Right kidney (tissue), 9 donors: Measurements from ENCODE around the gene PRDM12.

Experiments used
- DNase-seq: peaks from one replicate; pipeline ENCODE4 v3.0.0-alpha.2; 2016
- long read RNA-seq, 8 donors: transcript quantifications; one replicate each; lab custom pipeline, GENCODE V29; 2026

PRDM12 gene
- long read RNA-seq, donor 1 = 0 reads
- long read RNA-seq, donor 2 = 0 reads
- long read RNA-seq, donor 3 = 0 reads
- long read RNA-seq, donor 4 = 0 reads
- long read RNA-seq, donor 5 = 0 reads
- long read RNA-seq, donor 6 = 0 reads
- long read RNA-seq, donor 7 = 0 reads
- long read RNA-seq, donor 8 = 0 reads

DNA sequence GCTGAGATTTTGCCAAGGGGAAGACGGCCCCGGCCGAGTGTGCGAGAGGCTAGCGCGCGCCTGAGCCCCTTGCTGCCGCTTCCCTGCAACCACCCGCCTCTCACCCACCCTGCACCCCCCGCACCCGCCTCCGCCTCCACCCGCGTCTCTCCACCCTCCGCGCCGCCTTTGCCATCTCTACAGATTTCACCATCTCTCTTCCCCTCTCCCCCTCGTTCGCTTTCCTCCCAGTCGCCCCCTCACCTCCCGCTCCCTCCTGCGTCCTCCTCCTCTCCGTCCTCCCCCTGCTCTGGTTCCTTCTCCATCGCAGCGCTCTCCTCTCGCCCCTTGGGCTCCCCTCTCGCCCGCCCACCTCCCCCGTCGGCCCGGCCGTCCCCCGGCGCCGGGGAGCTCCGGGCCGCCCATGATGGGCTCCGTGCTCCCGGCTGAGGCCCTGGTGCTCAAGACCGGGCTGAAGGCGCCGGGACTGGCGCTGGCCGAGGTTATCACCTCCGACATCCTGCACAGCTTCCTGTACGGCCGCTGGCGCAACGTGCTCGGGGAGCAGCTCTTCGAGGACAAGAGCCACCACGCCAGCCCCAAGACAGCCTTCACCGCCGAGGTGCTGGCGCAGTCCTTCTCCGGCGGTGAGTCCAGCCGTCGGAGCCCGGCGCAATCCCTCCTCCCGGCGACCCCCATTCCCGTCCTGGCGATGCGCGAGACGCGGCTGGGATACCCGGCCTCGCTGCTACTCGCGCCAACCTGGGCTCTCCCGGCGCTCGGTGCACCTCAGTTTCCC is at the start of gene PRDM12:
Gene PRDM12 (plus strand): TSS at position 344 of the 778 bp plus-strand sequence. CDS start 60 bp downstream, at position 404.
- DNase-seq = peak; percentile 55

DNA sequence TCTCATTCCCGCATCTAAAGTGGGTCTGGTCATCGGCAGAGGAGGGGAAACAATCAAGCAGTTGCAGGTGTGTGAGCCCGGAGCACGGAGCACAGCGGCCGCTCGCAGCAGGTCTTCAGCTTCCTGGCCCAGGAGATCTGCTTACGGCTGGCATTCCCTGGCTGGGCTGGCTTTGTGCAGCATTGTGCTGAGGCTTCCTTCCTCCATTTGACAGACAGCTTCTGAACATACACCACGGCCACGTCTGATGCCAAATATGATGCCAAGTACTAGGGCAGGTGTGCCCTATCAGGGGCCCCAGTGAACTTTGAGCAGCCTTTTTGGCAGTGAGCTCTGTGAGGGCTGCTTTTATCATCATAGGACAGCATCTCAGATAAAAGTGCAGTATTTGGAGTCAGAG is 47.9 kb upstream of the PRDM12 start:
- DNase-seq = no peak

DNA sequence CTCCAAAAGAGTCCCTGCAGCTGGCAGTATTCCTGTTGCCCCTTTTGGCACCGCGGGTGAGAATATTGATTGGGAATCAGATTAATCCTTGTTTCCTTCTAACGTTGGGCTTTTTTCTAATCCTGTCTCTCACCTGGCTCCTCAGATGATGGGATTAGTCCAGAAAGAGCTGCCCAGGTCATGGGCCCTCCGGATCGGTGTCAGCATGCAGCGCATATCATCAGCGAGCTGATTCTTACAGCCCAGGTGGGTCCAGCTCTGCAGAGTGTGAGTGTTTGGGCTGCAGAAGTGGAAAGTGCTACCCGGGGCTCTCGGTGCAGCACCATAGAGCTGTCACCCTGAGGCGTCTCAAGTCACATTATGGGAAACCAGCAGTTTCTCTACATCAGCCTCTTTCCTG is 40.9 kb upstream of the PRDM12 start:
- DNase-seq = no peak

DNA sequence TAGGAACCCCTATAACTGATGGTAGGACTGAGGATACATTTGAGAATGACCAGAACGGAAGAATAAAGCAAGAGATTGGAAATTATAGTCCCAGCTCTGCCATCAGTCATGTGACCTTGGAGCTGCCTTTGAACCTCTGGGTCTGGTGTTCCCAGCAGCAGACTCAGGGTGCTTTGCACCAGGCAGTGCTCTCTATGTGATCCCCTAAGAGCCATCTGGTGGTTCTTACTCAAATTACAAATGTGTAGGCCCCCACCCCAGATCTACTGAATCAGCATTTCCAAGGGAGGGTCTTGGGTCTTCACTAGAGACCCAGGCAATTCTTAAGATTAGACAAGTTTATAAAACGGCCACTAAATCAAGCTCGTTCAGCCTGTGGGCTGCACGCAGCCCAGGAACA is 40.2 kb upstream of the PRDM12 start:
- DNase-seq = no peak

DNA sequence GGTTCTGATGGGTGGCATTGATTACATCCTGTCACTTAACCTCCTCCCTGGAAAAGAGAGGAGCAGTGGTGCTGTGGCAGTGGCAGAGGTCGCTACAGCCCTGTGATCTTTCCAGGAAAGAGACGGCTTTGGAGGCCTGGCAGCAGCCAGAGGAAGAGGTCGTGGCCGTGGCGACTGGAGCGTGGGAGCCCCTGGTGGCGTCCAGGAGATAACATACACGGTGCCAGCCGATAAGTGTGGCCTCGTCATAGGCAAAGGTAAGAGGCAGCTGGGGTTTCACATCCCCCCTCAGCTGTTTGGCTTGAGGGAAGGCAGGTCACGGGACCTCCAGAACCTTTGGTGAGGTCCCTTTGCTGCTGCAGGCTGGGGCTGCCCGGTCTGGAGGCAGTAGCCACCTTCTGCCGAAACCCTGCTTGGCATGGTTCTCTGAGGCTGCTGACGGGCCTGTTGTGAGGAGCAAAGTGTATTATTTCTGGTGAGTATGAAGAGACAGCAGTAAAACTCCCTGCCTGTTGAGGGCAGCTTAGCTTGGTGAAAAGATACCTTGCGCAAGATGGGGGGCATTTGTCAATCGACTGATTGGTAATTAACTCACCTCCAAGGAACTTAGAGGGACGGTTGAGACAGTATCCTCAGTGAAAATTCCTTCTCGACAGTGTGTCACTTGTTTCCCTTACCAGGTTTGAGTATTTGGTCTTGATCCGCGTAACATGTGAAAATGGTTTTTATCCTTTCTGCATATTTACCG is 38.0 kb upstream of the PRDM12 start:
- DNase-seq = no peak

DNA sequence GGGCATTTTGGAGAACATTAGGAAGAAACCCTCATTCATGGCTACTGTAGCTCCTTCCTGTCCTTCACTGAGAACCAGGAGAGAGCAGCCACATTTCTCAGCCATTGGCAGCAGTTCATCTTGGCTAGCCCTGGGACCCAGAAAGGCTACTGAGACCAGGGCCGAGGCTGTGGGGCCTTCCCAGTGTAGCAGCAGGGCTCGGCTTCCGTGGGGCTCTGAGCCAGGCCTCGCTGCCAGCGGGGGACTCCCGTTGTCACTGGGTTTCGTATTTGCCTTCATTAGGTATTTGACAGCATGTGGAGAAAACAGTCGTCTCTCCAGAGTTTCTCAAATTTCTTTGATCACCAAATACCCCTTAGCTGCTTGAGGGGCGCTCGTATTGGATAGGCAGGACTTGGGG is 37.3 kb upstream of the PRDM12 start:
- DNase-seq = no peak

DNA sequence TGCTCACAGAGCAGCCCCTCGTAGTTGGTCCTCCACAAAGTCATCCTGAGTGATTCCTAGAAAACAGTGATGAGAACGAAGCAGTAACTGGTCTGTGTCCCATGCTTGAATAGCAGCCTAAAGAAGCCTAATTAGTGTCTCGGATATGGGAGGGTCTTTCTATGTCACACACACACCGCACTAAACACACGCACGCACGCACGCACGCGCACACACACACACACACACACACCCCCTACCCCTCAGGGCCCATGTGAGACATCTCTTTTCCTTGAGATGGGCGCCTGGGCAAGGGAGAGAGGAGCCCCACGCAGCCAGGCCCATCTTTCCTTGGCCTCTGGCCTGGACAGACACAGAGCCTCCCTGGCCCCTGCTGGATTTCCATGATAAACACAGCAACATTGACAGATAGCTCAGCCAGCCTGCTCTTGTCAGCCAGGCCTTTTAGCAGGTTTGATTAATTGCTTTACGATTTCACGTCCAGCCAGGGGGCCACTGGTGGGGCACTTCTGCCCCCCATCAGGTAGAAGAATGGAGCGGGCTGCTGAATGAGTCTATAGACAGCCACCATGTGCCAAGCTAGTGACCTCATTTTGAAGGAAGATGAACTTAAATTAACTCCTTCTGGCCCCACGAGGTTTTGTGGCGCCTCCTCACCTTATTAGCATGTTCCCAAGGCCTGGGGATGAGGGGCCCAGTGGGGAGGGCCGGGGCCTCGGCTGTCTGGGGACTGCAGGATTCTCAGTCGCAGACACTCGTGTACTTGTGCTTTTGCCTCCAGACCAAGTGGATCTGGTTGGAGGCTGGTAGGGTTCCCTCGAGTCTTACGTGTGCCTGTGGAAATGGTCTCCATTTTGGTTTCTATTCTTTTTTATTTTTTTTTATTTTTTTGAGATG is 36.2 kb upstream of the PRDM12 start:
- no peak for DNase-seq

DNA sequence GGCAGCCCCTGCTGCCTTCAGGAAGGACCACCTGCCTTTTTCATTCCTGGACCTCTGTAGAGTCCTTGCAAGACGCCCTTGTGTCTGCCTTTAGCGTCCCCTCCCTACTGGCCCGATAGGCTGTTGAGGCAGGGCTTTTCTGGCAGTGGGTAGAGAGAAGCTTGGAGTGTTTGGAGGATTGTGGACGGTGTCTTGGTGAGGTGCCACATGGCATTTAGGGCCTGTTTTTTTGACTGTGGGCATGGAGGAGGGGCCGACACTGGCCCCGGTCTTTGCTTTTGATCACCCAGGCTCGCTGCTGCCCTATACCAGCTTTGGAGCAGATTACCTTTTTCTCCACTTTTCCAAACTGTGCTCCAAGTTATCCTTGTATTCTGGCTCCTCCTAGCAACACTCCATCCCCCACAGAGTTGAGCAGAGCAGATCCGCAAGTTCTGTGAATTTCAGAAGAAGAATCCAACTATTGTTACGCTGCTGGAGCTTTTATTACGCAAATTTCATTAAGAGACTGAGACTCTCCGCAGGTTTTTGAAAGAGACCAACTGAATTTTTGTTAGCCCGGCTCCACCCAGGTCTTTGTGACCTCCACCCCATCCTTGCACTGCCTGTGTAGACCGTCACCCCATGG is 34.8 kb upstream of the PRDM12 start:
- DNase-seq = no peak

DNA sequence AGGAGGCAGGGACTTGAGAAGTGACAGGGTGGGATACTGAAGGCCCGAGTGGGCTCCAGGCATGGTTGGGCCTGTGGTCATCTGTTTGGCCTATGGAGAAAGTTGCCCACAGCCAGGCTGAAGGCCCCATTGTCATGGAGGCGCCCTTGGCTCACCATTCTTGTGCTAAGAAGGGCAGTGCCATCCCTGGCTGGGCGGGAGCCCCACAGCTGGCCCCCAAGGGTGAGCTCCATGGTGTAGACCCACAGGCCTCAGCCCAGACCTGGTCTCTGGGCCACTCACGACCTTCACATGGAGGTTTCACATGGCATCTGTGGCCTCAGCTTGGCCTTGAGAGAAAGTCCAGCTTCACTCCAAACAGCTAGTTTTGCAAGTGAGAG is 34.3 kb upstream of the PRDM12 start:
- no peak for DNase-seq

DNA sequence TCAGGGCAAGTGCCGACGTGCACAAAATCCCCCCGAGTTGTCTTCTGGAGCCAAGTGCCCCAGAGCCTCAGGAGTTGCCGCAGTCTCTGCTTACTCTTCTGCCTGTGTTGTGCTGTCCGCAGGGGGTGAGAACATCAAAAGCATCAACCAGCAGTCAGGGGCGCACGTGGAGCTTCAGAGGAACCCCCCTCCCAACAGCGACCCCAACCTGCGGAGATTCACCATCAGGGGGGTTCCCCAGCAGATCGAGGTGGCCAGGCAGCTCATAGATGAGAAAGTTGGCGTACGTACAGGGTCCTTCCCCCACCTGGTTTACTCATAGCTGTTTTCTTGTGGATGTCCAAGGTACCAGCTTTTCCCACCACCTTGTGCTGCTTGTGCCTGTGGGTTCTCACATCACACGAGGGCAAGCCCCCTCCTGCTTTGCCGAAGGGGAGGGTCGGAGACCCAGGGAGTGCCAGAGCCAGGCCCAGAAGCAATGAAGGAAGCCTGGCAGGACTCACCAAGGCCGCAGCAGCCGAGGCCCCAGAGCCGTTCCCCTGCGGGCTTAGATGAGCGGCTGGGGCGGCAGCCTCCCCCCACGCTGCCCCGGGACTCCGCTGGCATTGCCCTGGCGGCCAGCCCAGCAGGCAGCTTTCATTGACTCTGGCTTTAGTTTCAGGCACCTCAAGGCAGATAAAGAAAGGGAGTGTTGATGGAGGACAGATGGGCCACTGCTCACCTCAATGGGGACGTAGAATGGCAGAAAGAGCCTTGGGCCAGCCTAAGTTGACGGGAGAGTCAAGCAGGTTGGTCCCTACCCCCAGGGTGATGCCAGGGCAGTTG is 33.7 kb upstream of the PRDM12 start:
- DNase-seq = no peak

DNA sequence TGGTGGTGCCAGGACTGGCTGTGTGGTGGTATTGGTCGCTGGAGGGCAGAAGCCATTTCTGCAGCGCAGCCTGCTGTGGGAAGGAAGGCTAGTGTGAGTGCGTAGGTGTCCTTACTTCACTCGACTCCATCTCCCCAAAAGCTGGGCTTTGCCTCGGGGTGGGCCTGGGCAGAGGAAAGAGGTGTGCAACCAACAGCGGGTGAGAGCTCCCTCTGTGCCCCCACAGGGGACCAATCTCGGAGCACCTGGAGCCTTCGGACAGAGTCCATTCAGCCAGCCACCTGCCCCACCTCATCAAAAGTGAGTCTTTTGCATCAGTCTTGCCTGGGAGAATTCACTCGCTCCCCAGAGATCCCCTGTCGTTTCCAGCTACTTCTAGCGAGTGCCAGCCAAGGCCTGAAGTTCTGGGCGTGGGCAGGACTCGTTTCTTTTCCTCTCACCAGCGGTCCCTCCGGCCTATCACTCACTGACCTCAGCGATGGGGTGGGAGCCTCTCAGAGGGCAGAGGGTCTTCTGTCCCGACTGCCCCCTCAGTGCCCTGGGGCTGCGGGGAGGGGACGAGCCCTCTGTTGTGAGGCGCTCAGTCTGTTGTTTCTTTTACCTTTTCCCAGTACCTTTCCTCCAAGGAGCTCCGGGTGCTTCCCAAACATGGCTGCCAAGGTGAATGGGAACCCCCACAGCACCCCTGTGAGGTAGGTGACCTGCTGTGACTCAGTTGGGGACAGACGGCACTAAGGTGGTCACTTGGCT is 32.9 kb upstream of the PRDM12 start:
- no peak for DNase-seq

DNA sequence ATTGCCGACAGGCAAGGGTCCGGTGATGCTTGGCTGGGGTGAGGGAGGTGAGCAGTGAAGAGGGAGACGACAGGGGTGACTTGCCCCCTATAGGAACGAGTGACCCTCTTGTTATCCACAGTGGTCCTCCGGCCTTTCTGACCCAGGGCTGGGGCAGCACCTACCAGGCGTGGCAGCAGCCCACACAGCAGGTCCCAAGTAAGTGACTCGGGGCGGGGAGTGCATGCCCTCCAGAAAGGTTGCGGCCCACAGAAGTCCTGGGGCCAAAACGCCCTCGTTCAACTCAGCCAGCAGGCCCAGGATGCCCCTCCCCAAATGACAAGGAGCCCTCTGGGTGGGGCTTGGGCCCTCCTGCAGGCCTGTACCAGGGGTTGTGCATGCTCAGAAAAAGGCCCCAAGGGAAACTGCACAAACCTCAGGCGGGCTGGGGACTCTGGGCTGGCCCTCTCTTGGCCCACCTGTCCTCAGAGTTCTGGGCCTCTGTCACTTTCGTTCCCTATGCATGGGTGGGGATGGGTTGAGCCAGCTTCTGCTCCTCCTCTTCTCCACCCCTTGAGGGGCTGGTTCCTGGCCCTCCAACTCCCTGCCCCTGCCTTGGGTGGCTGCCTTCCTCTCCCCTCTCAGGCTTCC is 32.2 kb upstream of the PRDM12 start:
- DNase-seq = no peak

DNA sequence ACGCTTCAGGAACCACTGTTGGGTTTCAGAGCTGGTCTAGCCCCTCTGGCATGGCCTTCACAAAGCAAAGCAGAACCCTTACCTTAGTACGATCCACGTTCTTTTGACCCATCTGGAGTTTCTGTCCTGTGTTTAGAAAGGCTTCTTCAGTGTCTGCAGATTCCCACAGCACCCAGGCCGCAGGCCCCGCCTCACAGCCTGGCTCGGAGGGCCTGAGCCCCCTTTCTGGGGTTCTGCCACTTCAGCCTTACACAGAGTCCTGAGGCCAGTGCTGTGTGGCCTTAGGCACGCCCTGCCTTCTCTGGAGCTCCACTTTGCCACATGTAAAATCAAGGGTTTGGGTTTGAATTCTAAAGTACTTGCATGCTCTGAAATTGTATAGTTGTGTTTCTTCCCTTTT is 31.6 kb upstream of the PRDM12 start:
- no peak for DNase-seq

DNA sequence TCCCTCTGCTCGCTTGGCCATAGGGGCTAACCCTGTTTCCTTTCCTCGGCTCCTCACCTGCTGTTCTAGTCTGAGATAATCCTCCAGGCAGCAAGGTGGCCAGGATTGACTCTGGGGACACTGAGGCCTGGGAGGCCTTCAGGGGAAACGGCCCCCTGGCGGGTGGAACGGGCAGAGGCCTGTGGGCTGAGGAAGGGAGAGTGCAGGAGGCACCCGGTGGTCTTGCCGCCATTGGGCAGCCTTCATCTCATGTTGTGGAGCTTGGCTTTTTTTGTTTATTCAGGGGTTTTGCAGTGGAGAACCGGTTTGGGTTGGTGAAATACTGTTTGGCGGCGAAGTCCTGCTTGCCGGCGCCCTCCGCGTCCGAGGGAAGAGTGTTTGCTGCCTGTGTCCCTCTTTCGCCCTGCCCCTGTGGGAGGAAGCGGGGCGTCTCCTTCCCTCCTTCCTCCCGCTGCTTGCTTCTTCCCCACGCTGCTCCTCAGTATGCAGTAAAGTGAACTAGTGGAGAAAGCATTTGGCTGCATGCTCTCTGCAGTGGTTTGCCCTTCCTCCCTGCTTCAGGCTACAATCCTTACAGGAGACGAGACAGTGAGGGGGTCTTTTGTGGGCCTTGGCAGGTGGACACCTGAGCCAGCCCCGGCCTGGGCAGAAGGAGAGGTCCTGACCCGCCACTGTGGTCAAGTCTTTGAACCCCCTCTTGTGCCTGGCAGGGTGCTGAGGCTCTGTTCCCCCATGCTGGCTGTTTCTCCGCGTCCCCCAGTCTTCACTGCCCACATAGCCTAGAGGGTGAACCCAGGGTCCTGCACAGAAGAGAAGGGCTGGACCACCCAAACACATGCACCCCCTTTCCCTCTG is 30.8 kb upstream of the PRDM12 start:
- no peak for DNase-seq

DNA sequence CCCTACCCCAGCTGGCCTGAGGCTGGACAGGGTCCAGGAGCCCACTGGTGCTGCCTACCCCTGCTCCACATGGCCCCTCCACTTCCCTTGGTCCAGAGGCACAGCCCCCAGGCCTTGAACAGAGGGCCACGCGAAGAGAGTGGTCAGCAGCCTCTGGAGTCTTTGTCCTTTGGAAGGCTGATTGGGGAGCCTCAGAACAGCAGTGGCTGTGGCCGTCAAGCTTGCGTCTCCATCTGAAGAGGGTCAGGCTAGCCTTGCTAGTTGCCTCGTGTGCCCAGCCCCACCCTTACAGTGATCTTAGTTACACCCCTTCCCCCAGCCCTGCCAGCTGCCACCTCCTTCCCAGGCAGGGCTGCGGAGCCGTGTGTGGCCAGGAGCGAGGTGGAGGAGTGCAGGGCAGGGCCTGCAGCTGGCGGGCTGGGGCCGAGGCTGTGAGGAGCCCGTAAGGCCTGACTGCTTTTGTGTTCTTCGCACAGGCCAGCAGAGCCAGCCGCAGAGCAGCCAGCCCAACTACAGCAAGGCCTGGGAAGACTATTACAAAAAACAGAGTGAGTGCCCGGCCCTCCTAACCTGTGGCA is 30.1 kb upstream of the PRDM12 start:
- no peak for DNase-seq

DNA sequence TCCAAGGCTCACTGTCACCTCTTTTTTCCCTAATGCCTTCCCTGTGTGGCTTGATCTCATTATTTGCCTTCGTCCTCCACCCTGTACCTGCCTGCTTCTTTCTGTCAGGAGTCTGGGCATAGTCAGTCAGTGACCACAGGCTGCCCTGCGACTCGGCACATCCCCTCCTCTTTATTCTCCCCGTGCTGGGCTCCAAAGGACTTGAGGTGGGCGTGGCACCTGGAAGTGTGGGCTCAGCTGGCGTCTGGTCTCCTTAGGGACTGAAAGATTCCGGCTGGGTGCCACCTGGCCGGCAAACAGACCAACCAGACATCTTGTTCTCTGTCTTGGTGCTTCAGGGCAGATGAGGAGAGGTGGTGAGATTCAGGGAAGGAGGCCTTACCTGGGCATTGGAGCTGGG is 29.6 kb upstream of the PRDM12 start:
- DNase-seq = no peak

DNA sequence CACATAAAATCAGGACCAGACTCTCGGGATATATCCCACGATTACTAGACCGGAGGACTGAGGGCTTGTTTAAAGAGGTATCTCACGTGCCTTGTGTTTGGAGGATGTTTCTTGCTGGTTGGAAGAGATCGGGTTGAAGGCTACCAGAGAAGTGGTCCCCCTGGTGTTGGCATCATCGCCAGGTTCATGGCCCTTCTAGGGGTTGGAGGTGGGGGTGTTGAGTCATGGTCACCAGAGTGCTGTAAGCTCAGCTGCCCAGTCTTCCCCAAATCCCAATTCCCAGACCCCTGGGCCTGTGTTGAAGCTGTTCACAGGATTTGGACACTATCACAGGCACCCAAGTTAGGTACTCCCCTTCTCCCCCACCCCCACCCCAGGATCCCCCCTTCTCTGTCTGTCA is 29.1 kb upstream of the PRDM12 start:
- no peak for DNase-seq
